PC-3 (cell line): ENCODE data around the gene TRMT112.

Experiments used
- EZH2phosphoT487 ChIP-seq: fragments of 300-600 bp; sonication (generic); IDR thresholded peaks from 2 replicates; pipeline ENCODE4 v1.6.1; 2018; ENCODE audit warnings: mild to moderate bottlenecking, antibody characterized with exemption, low read length, borderline replicate concordance
- TF ChIP-seq, protein P1 (sequence below): fragments of 300-600 bp; sonication (generic); conservative IDR thresholded peaks from 2 replicates; pipeline ENCODE4 v1.5.1; 2017; ENCODE audit warnings: antibody characterized with exemption, low read depth, mild to moderate bottlenecking, low read length

- no peak for TF ChIP-seq EZH2phosphoT487
- TF ChIP-seq, protein P1, sequence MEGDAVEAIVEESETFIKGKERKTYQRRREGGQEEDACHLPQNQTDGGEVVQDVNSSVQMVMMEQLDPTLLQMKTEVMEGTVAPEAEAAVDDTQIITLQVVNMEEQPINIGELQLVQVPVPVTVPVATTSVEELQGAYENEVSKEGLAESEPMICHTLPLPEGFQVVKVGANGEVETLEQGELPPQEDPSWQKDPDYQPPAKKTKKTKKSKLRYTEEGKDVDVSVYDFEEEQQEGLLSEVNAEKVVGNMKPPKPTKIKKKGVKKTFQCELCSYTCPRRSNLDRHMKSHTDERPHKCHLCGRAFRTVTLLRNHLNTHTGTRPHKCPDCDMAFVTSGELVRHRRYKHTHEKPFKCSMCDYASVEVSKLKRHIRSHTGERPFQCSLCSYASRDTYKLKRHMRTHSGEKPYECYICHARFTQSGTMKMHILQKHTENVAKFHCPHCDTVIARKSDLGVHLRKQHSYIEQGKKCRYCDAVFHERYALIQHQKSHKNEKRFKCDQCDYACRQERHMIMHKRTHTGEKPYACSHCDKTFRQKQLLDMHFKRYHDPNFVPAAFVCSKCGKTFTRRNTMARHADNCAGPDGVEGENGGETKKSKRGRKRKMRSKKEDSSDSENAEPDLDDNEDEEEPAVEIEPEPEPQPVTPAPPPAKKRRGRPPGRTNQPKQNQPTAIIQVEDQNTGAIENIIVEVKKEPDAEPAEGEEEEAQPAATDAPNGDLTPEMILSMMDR = peak; percentile 99
These were observed 12.9 kb downstream of the TRMT112 start for GRCh38 chr11:64304316-64305072.
